ENCODE data around the gene DMBT1. TPM values are rescaled to one million over a fixed set of nuclear protein-coding genes. Genes with fewer than 3 reads are reported as not detected.

Gene DMBT1
- total and polyA plus RNA-seq, 4 donors, result 0.03 TPM; not detected in 3

DNA sequence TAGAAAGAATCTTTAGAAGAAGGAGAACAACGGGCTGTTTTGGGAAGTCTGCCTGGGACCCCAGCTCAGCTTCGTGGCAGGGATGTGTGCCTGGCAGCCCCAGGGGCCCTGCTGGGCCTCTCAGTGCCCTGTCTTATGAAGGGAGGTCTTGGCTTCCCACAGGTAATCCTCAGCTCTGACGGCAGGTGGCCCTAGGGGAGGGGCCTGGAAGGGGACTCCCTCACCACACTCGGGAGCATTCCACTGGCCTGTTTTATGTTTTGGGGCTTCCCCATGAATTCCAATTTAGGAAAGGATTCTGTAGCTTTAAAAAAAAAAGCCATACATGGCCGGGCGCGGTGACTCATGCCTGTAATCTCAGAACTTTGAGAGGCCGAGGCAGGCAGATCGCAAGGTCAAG lies 3.0 kb upstream of the DMBT1 start:
- Histone ChIP-seq H3K4me1 (ENCODE audit: control insufficient read depth in 4 of 4, insufficient read depth in 4 of 4, low read length in 3 of 4) (no peaks in the 10 kb centered on the region), H3K9ac (ENCODE audit: low read depth in 1 of 2, low read length in 2 of 2) (no peak overlapping the region), H3K4me3 (ENCODE audit: low read depth in 1 of 3, low read length in 3 of 3) (no peak overlapping the region), H3K36me3 (ENCODE audit: control insufficient read depth in 4 of 4, insufficient read depth in 3 of 4, low read depth in 1 of 4, low read length in 3 of 4) (no peaks in the 10 kb centered on the region), H3K9me3 (ENCODE audit: control insufficient read depth in 4 of 4, low read length in 3 of 4) (no peaks in the 10 kb centered on the region), H3K27ac (ENCODE audit: low read depth in 1 of 2, low read length in 2 of 2) (no peak overlapping the region), H3K27me3 (ENCODE audit: control insufficient read depth in 4 of 4, insufficient read depth in 4 of 4, low read length in 3 of 4) (peaks cover 0 to 3% (median 0%) of the 10 kb centered on the region in 4 donors)
- no peak for DNase-seq (ENCODE audit: low spot score)
- WGBS, result 41% methylated on average over 9 of the region's 9 CpGs
- TF ChIP-seq RAD21 (IDR thresholded peaks at IDR 0.05), result no peak
- TF ChIP-seq, protein P1, sequence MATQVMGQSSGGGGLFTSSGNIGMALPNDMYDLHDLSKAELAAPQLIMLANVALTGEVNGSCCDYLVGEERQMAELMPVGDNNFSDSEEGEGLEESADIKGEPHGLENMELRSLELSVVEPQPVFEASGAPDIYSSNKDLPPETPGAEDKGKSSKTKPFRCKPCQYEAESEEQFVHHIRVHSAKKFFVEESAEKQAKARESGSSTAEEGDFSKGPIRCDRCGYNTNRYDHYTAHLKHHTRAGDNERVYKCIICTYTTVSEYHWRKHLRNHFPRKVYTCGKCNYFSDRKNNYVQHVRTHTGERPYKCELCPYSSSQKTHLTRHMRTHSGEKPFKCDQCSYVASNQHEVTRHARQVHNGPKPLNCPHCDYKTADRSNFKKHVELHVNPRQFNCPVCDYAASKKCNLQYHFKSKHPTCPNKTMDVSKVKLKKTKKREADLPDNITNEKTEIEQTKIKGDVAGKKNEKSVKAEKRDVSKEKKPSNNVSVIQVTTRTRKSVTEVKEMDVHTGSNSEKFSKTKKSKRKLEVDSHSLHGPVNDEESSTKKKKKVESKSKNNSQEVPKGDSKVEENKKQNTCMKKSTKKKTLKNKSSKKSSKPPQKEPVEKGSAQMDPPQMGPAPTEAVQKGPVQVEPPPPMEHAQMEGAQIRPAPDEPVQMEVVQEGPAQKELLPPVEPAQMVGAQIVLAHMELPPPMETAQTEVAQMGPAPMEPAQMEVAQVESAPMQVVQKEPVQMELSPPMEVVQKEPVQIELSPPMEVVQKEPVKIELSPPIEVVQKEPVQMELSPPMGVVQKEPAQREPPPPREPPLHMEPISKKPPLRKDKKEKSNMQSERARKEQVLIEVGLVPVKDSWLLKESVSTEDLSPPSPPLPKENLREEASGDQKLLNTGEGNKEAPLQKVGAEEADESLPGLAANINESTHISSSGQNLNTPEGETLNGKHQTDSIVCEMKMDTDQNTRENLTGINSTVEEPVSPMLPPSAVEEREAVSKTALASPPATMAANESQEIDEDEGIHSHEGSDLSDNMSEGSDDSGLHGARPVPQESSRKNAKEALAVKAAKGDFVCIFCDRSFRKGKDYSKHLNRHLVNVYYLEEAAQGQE (IDR thresholded peaks at IDR 0.05), result no peak
- no peak for TF ChIP-seq HNF4A (conservative IDR thresholded peaks at IDR 0.05)
- TF ChIP-seq EGR1 (IDR thresholded peaks at IDR 0.05; ENCODE audit: low read depth in 2 of 2), result no peak
- TF ChIP-seq GABPA (IDR thresholded peaks at IDR 0.05 in 1 of 2, conservative IDR thresholded peaks at IDR 0.05 in 1 of 2), result no peak
- no peak for TF ChIP-seq RXRA (IDR thresholded peaks at IDR 0.05)
- no peak for TF ChIP-seq FOXA1 (IDR thresholded peaks at IDR 0.05)
- TF ChIP-seq SP1 (IDR thresholded peaks at IDR 0.05), result no peak
- no peak for TF ChIP-seq HNF4G (IDR thresholded peaks at IDR 0.05)
- TF ChIP-seq FOXA2 (IDR thresholded peaks at IDR 0.05), result no peak
- TF ChIP-seq, protein P2, sequence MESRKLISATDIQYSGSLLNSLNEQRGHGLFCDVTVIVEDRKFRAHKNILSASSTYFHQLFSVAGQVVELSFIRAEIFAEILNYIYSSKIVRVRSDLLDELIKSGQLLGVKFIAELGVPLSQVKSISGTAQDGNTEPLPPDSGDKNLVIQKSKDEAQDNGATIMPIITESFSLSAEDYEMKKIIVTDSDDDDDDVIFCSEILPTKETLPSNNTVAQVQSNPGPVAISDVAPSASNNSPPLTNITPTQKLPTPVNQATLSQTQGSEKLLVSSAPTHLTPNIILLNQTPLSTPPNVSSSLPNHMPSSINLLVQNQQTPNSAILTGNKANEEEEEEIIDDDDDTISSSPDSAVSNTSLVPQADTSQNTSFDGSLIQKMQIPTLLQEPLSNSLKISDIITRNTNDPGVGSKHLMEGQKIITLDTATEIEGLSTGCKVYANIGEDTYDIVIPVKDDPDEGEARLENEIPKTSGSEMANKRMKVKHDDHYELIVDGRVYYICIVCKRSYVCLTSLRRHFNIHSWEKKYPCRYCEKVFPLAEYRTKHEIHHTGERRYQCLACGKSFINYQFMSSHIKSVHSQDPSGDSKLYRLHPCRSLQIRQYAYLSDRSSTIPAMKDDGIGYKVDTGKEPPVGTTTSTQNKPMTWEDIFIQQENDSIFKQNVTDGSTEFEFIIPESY (IDR thresholded peaks at IDR 0.05), result no peak
- no peak for TF ChIP-seq YY1 (IDR thresholded peaks at IDR 0.05)
- no peak for TF ChIP-seq JUND (IDR thresholded peaks at IDR 0.05)
- TF ChIP-seq TAF1 (conservative IDR thresholded peaks at IDR 0.05), result no peak
- TF ChIP-seq, protein P3, sequence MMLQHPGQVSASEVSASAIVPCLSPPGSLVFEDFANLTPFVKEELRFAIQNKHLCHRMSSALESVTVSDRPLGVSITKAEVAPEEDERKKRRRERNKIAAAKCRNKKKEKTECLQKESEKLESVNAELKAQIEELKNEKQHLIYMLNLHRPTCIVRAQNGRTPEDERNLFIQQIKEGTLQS (IDR thresholded peaks at IDR 0.05), result no peak
- TF ChIP-seq, protein P4, sequence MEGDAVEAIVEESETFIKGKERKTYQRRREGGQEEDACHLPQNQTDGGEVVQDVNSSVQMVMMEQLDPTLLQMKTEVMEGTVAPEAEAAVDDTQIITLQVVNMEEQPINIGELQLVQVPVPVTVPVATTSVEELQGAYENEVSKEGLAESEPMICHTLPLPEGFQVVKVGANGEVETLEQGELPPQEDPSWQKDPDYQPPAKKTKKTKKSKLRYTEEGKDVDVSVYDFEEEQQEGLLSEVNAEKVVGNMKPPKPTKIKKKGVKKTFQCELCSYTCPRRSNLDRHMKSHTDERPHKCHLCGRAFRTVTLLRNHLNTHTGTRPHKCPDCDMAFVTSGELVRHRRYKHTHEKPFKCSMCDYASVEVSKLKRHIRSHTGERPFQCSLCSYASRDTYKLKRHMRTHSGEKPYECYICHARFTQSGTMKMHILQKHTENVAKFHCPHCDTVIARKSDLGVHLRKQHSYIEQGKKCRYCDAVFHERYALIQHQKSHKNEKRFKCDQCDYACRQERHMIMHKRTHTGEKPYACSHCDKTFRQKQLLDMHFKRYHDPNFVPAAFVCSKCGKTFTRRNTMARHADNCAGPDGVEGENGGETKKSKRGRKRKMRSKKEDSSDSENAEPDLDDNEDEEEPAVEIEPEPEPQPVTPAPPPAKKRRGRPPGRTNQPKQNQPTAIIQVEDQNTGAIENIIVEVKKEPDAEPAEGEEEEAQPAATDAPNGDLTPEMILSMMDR (IDR thresholded peaks at IDR 0.05; ENCODE audit: low read depth, low read length, missing input control), result no peak
- TF ChIP-seq, protein P5, sequence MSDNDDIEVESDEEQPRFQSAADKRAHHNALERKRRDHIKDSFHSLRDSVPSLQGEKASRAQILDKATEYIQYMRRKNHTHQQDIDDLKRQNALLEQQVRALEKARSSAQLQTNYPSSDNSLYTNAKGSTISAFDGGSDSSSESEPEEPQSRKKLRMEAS (IDR thresholded peaks at IDR 0.05), result no peak
- no peak for TF ChIP-seq NR2F2 (IDR thresholded peaks at IDR 0.05)

Data from liver (tissue), 9 donors.